K562 (cell line): ENCODE results near the gene LDLRAD3. TPM values are rescaled to one million over a fixed set of nuclear protein-coding genes. Genes with fewer than 3 reads are reported as not detected.

Experiments
- ATAC-seq: fragments of 200-7000 bp; cut with Tn5 transposase; 3 replicates; pipeline ENCODE4 v1.9.1; 2020; ENCODE audit warnings: moderate library complexity
- BruUV-seq: library from RNA; stranded (reverse); fragments of 400-500 nt; replicated peaks from 2 replicates; lab custom pipeline; 2021; lab: Mats Ljungman, UMichigan
- CTCF ChIA-PET: fragments of 300-600 bp; formaldehyde crosslinking; extraction: SDS; loops from one replicate; lab custom pipeline; 2021; ENCODE audit warnings: low intra/inter-chr PET ratio; lab: Yijun Ruan, JAX
- POLR2A ChIA-PET: fragments of 300-600, 350-650 bp; sonication (Branson Sonifier 250); formaldehyde crosslinking; extraction: SDS; loops from one replicate; lab custom pipeline; 2021; ENCODE audit warnings: antibody characterized with exemption, inconsistent platforms; lab: Yijun Ruan, JAX
- DNase-seq, 4 experiments: peaks; one replicate each; pipeline versions ENCODE4 v3.0.0 to v3.0.0-alpha.2; 2011 to 2018; ENCODE audit warnings: low spot score in 3 of 4, mixed read lengths in 3 of 4; ENCODE audit errors: extremely low read depth in 1 of 4
- FAIRE-seq: peaks from 2 replicates; lab custom pipeline; 2011; peaks lifted over from hg19 to GRCh38; lab: Jason Lieb, UNC
- H2AFZ ChIP-seq: 2 replicates; pipeline ENCODE4 v1.6.0; 2011; ENCODE audit warnings: low read depth, low read length, control low read depth, inconsistent platforms
- H3K27ac ChIP-seq: fragments of 200-600 bp; 3 replicates; pipeline ENCODE4 v1.8.0; 2011; ENCODE audit warnings: low read depth, mild to moderate bottlenecking, control low read depth, inconsistent platforms, low read length, moderate library complexity, mixed read lengths; ENCODE audit errors: extremely low read depth
- H3K27me3 ChIP-seq, 2 experiments: fragments of 300-600 bp in 1 of 2; 2 replicates in 1 of 2; 3 replicates in 1 of 2; pipeline versions ENCODE4 v1.6.0 to v1.8.0; 2011; ENCODE audit warnings: inconsistent platforms in 2 of 2, low read length in 2 of 2, mild to moderate bottlenecking in 1 of 2, mixed read lengths in 1 of 2, moderate library complexity in 1 of 2; ENCODE audit not compliant: control insufficient read depth in 2 of 2, insufficient read depth in 2 of 2
- H3K36me3 ChIP-seq: fragments of 300-600 bp; 3 replicates; pipeline ENCODE4 v1.8.0; 2011; ENCODE audit warnings: mild to moderate bottlenecking, low read length, inconsistent platforms; ENCODE audit not compliant: control insufficient read depth, insufficient read depth
- H3K4me1 ChIP-seq, 2 experiments: fragments of 200-600 bp in 1 of 2; replicated peaks in 1 of 2; 2 replicates in 1 of 2; 3 replicates in 1 of 2; pipeline versions ENCODE4 v1.5.1 to v1.8.0; 2011; ENCODE audit warnings: inconsistent platforms in 2 of 2, low read length in 2 of 2, mild to moderate bottlenecking in 1 of 2, mixed read lengths in 1 of 2, moderate library complexity in 1 of 2; ENCODE audit not compliant: control insufficient read depth in 2 of 2, insufficient read depth in 2 of 2
- H3K4me2 ChIP-seq: 2 replicates; pipeline ENCODE4 v1.6.1; 2011; ENCODE audit warnings: low read length, control low read depth, inconsistent platforms, mixed read lengths; ENCODE audit not compliant: insufficient read depth
- H3K4me3 ChIP-seq: fragments of 200-600 bp; sonication (generic), shearing (Covaris generic); 2 replicates; pipeline ENCODE4 v1.5.1; 2016; ENCODE audit warnings: control low read depth, inconsistent platforms
- H3K79me2 ChIP-seq: fragments of 200-600 bp; 3 replicates; pipeline ENCODE4 v1.8.0; 2011; ENCODE audit warnings: low read length, inconsistent platforms; ENCODE audit not compliant: control insufficient read depth, insufficient read depth
- H3K9ac ChIP-seq, 2 experiments: 2 replicates each; pipeline versions ENCODE4 v1.6.0 to v1.6.1; 2011; ENCODE audit warnings: low read depth in 2 of 2, low read length in 2 of 2, control low read depth in 1 of 2, inconsistent platforms in 1 of 2, mild to moderate bottlenecking in 1 of 2, mixed read lengths in 1 of 2; ENCODE audit not compliant: insufficient read depth in 1 of 2
- H3K9me1 ChIP-seq: one replicate; pipeline ENCODE4 v1.6.0; 2011; ENCODE audit warnings: inconsistent platforms, mild to moderate bottlenecking, low read length, moderate library complexity; ENCODE audit not compliant: control insufficient read depth, insufficient read depth
- H3K9me3 ChIP-seq: replicated peaks from 2 replicates; pipeline ENCODE4 v1.5.1; 2011; ENCODE audit warnings: low read depth, low read length, inconsistent platforms; ENCODE audit not compliant: control insufficient read depth, insufficient read depth
- H4K20me1 ChIP-seq: replicated peaks from 2 replicates; pipeline ENCODE4 v1.6.1; 2011; ENCODE audit warnings: low read length, inconsistent platforms, mixed read lengths; ENCODE audit not compliant: control insufficient read depth, insufficient read depth
- EWSR1 ChIP-seq: fragments of 450-650 bp; IDR thresholded peaks from 2 replicates; pipeline ENCODE4 v1.6.1; 2018; ENCODE audit warnings: borderline replicate concordance, mild to moderate bottlenecking, low read depth, moderate library complexity; ENCODE audit not compliant: partially characterized antibody
- FOXP1 ChIP-seq: sonication (generic); formaldehyde crosslinking; IDR thresholded peaks from 2 replicates; pipeline ENCODE4 v1.8.0; 2022; ENCODE audit warnings: mild to moderate bottlenecking, missing genetic modification reagents
- NBN ChIP-seq: fragments of 450-650 bp; IDR thresholded peaks from 2 replicates; pipeline ENCODE4 v1.6.1; 2016; ENCODE audit warnings: low read depth, mild to moderate bottlenecking
- NFATC3 ChIP-seq: fragments of 450-650 bp; IDR thresholded peaks from 2 replicates; pipeline ENCODE4 v1.6.1; 2017; ENCODE audit warnings: mild to moderate bottlenecking
- SLC30A9 ChIP-seq: fragments of 250-450 bp; sonication (Bioruptor Pico); IDR thresholded peaks from 2 replicates; pipeline ENCODE4 v1.8.0; 2022; ENCODE audit warnings: mild to moderate bottlenecking, moderate library complexity
- THRAP3 ChIP-seq: fragments of 450-650 bp; IDR thresholded peaks from 2 replicates; pipeline ENCODE4 v1.6.1; 2016; ENCODE audit warnings: mild to moderate bottlenecking, inconsistent platforms, borderline replicate concordance
- ZBTB7A ChIP-seq: IDR thresholded peaks from 2 replicates; pipeline ENCODE4 v1.6.1; 2011; ENCODE audit warnings: low read depth, mild to moderate bottlenecking, low read length, moderate library complexity, borderline replicate concordance; ENCODE audit not compliant: control insufficient read depth
- ZEB2 ChIP-seq: fragments of 450-650 bp; IDR thresholded peaks from 2 replicates; pipeline ENCODE4 v1.6.1; 2016
- ZNF134 ChIP-seq: fragments of 250-450 bp; sonication (Bioruptor Pico); conservative IDR thresholded peaks from 2 replicates; pipeline ENCODE4 v1.4.0; 2020
- ZNF324 ChIP-seq: fragments of 250-450 bp; sonication (Bioruptor Pico); IDR thresholded peaks from 2 replicates; pipeline ENCODE4 v1.4.0; 2020; ENCODE audit warnings: mild to moderate bottlenecking
- ZNF354B ChIP-seq: fragments of 250-450 bp; sonication (Bioruptor Pico); IDR thresholded peaks from 2 replicates; pipeline ENCODE4 v1.4.0; 2020
- ZNF75A ChIP-seq: fragments of 450-650 bp; formaldehyde crosslinking; IDR thresholded peaks from 2 replicates; pipeline ENCODE4 v1.4.0; 2020; ENCODE audit warnings: mild to moderate bottlenecking
- WGBS: fragments of 100-300 bp; shearing (Covaris generic); methylation state at CpG from one replicate; pipeline ENCODE4 v1.1.6; 2016; ENCODE audit warnings: low coverage, mixed read lengths; ENCODE audit not compliant: insufficient coverage; ENCODE audit errors: missing lambda C conversion rate; 5-methylcytosine and 5-hydroxymethylcytosine counted together
- in situ Hi-C: fragments of 300-500 bp; cut with MboI; formaldehyde crosslinking; loops from 4 replicates; pipeline ENCODE4 v1.15.0; 2018; ENCODE audit warnings: inconsistent platforms, mixed read lengths
- intact Hi-C: fragments of 100-400 bp; cut with micrococcal nuclease; formaldehyde crosslinking; loops from 2 replicates; pipeline ENCODE4 v1.14.2; 2022
- polyA plus RNA-seq, 8 experiments: library from polyadenylated mRNA; depleted of rRNA in 4 of 8; stranded (reverse) in 5 of 8; unstranded in 3 of 8; fragments of >200 nt; fragmentation: Nextera tagmentation in 2 of 8; fragmentation: Illumina TruSeq in 1 of 8; extraction: Ambion mirVana in 2 of 8; extraction: Trizol in 1 of 8; gene quantifications; 2 replicates each; pipeline versions ENCODE4 v1.2.1 to v1.2.3, GENCODE V29; 2011 to 2014; ENCODE audit warnings: inconsistent platforms in 1 of 8, missing spikeins in 1 of 8
- total RNA-seq, 7 experiments: library from RNA; depleted of rRNA in 6 of 7; stranded (reverse); fragments of >200 nt in 6 of 7; fragmentation: Illumina TruSeq in 2 of 7; extraction: Trizol in 2 of 7; gene quantifications; 2 replicates each; pipeline versions ENCODE4 v1.2.1 to v1.2.3, GENCODE V29; 2011 to 2021; ENCODE audit warnings: low replicate concordance in 1 of 7

Gene LDLRAD3
- total and polyA plus RNA-seq, 9 of the 15 experiments (the other 6 are each of a cell fraction or from before 2014, with no cell fraction given), result 0.73 to 7.2 (median 3.5) TPM

GRCh38 chr11:36057379-36058042 lies 113.6 kb downstream of the LDLRAD3 start:
- in situ Hi-C loops, result no loop called here
- BruUV-seq, result no TSS peak
- no peak overlapping the region for H3K9ac ChIP-seq

GRCh38 chr11:36059660-36060059 lies 115.8 kb downstream of the LDLRAD3 start:
- in situ Hi-C loops, result no loop called here
- FAIRE-seq, result no peak

More at GRCh38 chr11:36057379-36058042, 113.6 kb downstream of the LDLRAD3 start:
- no peak for ATAC-seq
- Histone ChIP-seq H3K4me3 (no peak overlapping the region), H2AFZ (no peak overlapping the region), H3K27me3 (no peaks in the 10 kb centered on the region; a peak in 1 of 5 replicates), H3K9me3 (no peaks in the 10 kb centered on the region), H3K27ac (no peak overlapping the region), H3K4me1 (no peaks in the 10 kb centered on the region), H3K36me3 (no peaks in the 10 kb centered on the region), H3K79me2 (no peaks in the 10 kb centered on the region), H3K9me1 (no peaks in the 10 kb centered on the region), H4K20me1 (no peaks in the 10 kb centered on the region), H3K4me2 (no peak overlapping the region)
- ChIA-PET CTCF (no interaction called here), POLR2A (no interaction called here)
- intact Hi-C loops, result loop anchor here (5.0 kb wide), 1 partner anchor 70 kb away; no protein-coding TSS in a partner anchor
- 68% methylated on average over 9 of the region's 9 CpGs for WGBS
- TF ChIP-seq ZNF75A (no peak), THRAP3 (no peak), FOXP1 (no peak), ZNF354B (no peak), NBN (no peak), SLC30A9 (CRISPR knock-in tag) (no peak), ZBTB7A (no peak), ZNF134 (CRISPR knock-in tag) (no peak), EWSR1 (no peak), ZEB2 (no peak)
- FAIRE-seq, result no peak
- no peak for DNase-seq

More at GRCh38 chr11:36059660-36060059, 115.8 kb downstream of the LDLRAD3 start:
- Histone ChIP-seq H3K4me1 (no peaks in the 10 kb centered on the region), H3K4me2 (no peak overlapping the region), H3K27me3 (no peaks in the 10 kb centered on the region), H3K9me3 (0 out of 2 replicates have a peak, but pooled peaks cover 2% of the 10 kb centered on the region), H3K79me2 (no peaks in the 10 kb centered on the region), H4K20me1 (no peaks in the 10 kb centered on the region), H3K4me3 (no peak overlapping the region), H2AFZ (no peak overlapping the region), H3K9me1 (no peaks in the 10 kb centered on the region), H3K9ac (no peak overlapping the region), H3K27ac (no peak overlapping the region), H3K36me3 (no peaks in the 10 kb centered on the region)
- intact Hi-C loops, result loop anchor here (5.0 kb wide), 1 partner anchor 68 kb away; no protein-coding TSS in a partner anchor
- ATAC-seq (no peak), DNase-seq (no peak)
- BruUV-seq, result no TSS peak
- CTCF ChIA-PET, result no interaction called here
- TF ChIP-seq ZNF324 (no peak), NFATC3 (no peak)
- 71% methylated on average over 4 of the region's 4 CpGs for WGBS
- POLR2A ChIA-PET, result no interaction called here
